HG03354 (cell line): ENCODE data around the gene SLC16A4.
"Not testable (repeated sequence)": the region's sequence is repeated elsewhere in the genome, so short reads cannot be mapped to it uniquely, and the experiment has no call there.

Experiments
- ATAC-seq: cut with Tn5 transposase; IDR thresholded peaks from one replicate; pipeline ENCODE4 v1.9.1; 2021; ENCODE audit warnings: mild to moderate bottlenecking; ENCODE audit not compliant: unreplicated experiment, poor library complexity, severe bottlenecking

The SLC16A4 gene

GRCh38 chr1:110390692-110391245 is at the start of gene SLC16A4:
SLC16A4 (minus strand) TSS chr1:110391026; CDS start chr1:110389323, 1,703 bp downstream.
- ATAC-seq = no peak

GRCh38 chr1:110439873-110440272 is 49.0 kb upstream of the SLC16A4 start:
- ATAC-seq = not testable (repeated sequence)

- no peak for ATAC-seq
Observed at GRCh38 chr1:110438893-110439292, 48.1 kb upstream of the SLC16A4 start.

GRCh38 chr1:110437645-110438299 is 46.9 kb upstream of the SLC16A4 start:
- ATAC-seq = not testable (repeated sequence)

GRCh38 chr1:110436635-110437034 is 45.8 kb upstream of the SLC16A4 start:
- ATAC-seq = no peak

- ATAC-seq = no peak
Observed at GRCh38 chr1:110434946-110435345, 44.1 kb upstream of the SLC16A4 start.

- no peak for ATAC-seq
Observed at GRCh38 chr1:110433803-110434202, 43.0 kb upstream of the SLC16A4 start.

GRCh38 chr1:110433213-110433612 is 42.4 kb upstream of the SLC16A4 start:
- no peak for ATAC-seq

GRCh38 chr1:110430901-110431300 is 40.1 kb upstream of the SLC16A4 start:
- no peak for ATAC-seq

- ATAC-seq = no peak
Observed at GRCh38 chr1:110430366-110430765, 39.5 kb upstream of the SLC16A4 start.

- no peak for ATAC-seq
Observed at GRCh38 chr1:110428946-110429345, 38.1 kb upstream of the SLC16A4 start.

- ATAC-seq = no peak
Observed at GRCh38 chr1:110426854-110427253, 36.0 kb upstream of the SLC16A4 start.

- no peak for ATAC-seq
Observed at GRCh38 chr1:110425612-110426152, 34.9 kb upstream of the SLC16A4 start.

GRCh38 chr1:110424699-110425611 is 34.1 kb upstream of the SLC16A4 start:
- no peak for ATAC-seq

- ATAC-seq = no peak
Observed at GRCh38 chr1:110420874-110421793, 30.3 kb upstream of the SLC16A4 start.

GRCh38 chr1:110420023-110420662 is 29.3 kb upstream of the SLC16A4 start:
- no peak for ATAC-seq

- ATAC-seq = no peak
Observed at GRCh38 chr1:110418729-110419128, 27.9 kb upstream of the SLC16A4 start.

GRCh38 chr1:110413045-110413444 is 22.2 kb upstream of the SLC16A4 start:
- ATAC-seq = not testable (repeated sequence)

GRCh38 chr1:110412576-110412975 is 21.8 kb upstream of the SLC16A4 start:
- peak; percentile 60 for ATAC-seq
